HG03066 (cell line): Measurements from ENCODE around the gene ZNF646.

Experiments
- ATAC-seq: cut with Tn5 transposase; IDR thresholded peaks from one replicate; pipeline ENCODE4 v1.9.1; 2021; ENCODE audit warnings: low read depth; ENCODE audit not compliant: unreplicated experiment

ZNF646 gene, protein sequence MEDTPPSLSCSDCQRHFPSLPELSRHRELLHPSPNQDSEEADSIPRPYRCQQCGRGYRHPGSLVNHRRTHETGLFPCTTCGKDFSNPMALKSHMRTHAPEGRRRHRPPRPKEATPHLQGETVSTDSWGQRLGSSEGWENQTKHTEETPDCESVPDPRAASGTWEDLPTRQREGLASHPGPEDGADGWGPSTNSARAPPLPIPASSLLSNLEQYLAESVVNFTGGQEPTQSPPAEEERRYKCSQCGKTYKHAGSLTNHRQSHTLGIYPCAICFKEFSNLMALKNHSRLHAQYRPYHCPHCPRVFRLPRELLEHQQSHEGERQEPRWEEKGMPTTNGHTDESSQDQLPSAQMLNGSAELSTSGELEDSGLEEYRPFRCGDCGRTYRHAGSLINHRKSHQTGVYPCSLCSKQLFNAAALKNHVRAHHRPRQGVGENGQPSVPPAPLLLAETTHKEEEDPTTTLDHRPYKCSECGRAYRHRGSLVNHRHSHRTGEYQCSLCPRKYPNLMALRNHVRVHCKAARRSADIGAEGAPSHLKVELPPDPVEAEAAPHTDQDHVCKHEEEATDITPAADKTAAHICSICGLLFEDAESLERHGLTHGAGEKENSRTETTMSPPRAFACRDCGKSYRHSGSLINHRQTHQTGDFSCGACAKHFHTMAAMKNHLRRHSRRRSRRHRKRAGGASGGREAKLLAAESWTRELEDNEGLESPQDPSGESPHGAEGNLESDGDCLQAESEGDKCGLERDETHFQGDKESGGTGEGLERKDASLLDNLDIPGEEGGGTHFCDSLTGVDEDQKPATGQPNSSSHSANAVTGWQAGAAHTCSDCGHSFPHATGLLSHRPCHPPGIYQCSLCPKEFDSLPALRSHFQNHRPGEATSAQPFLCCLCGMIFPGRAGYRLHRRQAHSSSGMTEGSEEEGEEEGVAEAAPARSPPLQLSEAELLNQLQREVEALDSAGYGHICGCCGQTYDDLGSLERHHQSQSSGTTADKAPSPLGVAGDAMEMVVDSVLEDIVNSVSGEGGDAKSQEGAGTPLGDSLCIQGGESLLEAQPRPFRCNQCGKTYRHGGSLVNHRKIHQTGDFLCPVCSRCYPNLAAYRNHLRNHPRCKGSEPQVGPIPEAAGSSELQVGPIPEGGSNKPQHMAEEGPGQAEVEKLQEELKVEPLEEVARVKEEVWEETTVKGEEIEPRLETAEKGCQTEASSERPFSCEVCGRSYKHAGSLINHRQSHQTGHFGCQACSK (N-terminal part only)

DNA sequence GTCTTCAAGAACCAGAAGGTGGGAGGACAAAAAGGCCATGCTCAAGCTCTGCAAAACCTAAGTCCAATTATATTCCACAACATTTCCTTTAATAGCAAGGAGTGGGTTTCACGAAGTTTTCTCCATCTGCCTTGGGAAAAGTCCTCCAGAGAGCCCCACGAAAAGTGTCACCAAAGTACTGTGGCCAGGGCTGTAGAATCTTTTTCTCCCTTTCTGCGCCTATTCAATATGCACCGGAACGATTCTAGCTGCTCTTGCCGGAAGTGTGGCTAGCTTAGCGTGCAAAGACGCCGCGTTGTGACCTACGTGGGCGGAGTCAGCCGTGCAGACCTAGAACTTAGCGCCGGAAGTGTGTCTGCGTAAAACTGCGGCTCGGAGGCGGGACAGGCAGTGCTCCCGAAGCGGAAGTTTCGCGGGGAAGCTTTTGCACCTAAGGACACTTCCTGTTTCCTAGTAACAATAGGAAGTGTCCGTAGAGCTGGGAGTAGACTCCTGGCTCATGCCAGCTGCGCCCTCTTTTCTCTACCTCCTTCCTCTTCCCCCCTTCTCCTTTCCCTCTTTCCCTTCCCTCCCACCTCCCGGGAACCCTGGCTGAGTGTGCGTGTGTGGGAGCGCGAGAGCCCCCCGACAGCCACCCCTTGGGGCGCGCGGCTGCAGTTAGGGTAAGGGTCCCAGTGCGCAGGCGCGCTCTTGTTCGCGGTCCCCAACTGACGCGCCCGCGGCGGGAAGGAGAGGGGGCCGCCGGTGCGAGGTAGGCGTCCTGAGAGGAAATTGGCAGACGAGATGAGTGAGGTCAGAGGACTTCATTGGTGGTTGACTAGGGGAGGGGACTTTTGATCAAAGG lies at the start of gene ZNF646, which contains the start of gene ZNF668:
Gene ZNF646 (plus strand): TSS at position 453 of the 844 bp plus-strand sequence. CDS start 1,903 bp downstream, outside the sequence.
Gene ZNF668 (minus strand): TSS at position 271 of the 844 bp plus-strand sequence. CDS start 9,781 bp downstream, outside the sequence.
- peak; percentile 62 for ATAC-seq

DNA sequence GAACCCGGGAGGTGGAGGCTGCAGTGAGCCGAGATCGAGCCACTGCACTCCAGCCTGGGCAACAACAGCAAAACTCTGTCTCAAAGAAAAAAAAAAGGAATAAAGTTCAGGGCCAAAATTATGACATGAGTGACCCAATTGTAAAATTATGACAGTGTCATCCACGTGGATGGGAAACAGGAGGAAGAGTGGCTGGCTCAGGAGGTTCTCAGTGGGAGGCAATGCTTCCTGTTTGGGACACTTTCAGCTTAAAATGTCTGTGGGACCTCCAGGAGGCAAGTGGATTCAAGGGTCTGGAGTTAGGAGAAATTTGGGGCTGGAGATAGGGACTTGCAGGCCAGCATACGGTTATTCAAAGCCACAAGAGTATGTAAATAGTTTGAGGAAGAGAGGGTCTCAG lies 48.9 kb upstream of the ZNF646 start:
- ATAC-seq = no peak

DNA sequence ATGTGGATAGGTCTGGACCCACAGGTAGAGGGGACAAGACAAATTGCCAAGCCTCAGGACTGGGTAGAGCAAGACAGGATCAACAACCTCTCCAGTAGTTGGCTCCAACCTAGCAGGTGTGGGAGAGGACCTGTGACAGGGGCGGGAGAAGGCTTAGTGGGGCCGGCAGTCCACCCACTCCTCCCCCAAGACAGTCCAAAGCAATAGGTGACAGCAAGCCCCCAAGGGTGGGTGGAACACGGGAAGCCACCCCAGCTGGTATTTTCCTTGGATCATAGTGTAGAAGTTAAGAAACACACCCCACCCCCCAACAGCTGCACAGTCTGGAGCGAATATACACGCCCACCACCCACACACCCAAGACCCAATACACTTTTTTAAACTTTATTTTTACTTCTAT lies 45.0 kb upstream of the ZNF646 start:
- ATAC-seq = no peak

GRCh38 chr16:31031276-31031675 lies 42.9 kb upstream of the ZNF646 start:
- ATAC-seq = no peak

- ATAC-seq = peak; percentile 80
Observed at GRCh38 chr16:31032736-31033708, 41.2 kb upstream of the ZNF646 start, which contains the start of gene STX4. Gene STX4, plus strand, starts transcription at chr16:31033558. Its CDS starts 248 bp downstream, at chr16:31033806.

DNA sequence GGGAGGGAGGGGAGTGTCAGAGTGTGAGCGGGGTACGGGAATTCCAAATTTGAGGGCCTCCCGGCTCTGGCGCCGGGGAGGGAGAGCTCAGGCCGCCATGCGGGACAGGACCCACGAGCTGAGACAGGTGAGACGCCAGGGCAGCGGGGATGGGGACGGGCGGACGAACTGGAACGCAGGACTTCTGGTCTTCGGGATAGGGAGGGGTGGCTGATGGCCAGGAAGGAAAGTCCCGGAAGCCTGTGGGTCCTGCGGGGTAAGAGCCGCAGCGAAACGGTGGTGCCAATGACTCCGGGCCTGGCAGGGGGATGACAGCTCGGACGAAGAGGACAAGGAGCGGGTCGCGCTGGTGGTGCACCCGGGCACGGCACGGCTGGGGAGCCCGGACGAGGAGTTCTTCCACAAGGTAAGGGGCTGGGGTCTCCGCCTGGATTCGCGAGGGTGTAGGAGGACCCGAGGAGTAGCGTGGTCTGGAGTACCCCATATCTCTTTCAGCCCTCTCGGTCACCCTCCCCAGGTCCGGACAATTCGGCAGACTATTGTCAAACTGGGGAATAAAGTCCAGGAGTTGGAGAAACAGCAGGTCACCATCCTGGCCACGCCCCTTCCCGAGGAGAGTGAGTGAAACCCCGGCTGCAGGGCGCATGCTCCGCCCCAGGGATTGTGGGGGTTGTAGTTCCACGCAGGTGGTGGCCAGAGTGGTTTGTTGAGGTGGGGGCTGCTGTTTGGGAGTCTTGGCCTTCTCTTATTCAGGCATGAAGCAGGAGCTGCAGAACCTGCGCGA lies 40.3 kb upstream of the ZNF646 start:
- peak; percentile 43 for ATAC-seq

GRCh38 chr16:31036691-31037090 lies 37.5 kb upstream of the ZNF646 start:
- ATAC-seq = no peak

- ATAC-seq = no peak
Observed at GRCh38 chr16:31038993-31039392, 35.2 kb upstream of the ZNF646 start.

- no peak for ATAC-seq
Observed at GRCh38 chr16:31042866-31043265, 31.4 kb upstream of the ZNF646 start.

DNA sequence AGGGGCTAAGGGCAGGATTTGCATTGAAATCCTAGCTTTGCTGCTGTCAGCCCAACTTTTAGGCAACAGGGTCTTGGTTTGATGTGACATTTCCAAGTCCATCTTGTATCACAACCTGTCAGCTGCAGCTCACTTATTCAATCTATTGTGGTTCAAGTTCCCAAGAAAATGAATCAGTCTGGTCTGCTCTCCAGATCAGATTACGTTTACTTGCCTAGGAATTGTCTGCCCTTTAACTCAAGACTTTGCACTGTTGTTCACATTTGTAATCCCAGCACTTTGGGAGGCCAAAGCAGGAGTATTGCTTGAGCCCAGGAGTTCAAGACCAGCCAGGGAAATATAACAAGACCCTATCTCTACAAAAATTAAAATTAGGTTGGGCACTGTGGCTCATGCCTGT lies 30.9 kb upstream of the ZNF646 start:
- ATAC-seq = no peak

DNA sequence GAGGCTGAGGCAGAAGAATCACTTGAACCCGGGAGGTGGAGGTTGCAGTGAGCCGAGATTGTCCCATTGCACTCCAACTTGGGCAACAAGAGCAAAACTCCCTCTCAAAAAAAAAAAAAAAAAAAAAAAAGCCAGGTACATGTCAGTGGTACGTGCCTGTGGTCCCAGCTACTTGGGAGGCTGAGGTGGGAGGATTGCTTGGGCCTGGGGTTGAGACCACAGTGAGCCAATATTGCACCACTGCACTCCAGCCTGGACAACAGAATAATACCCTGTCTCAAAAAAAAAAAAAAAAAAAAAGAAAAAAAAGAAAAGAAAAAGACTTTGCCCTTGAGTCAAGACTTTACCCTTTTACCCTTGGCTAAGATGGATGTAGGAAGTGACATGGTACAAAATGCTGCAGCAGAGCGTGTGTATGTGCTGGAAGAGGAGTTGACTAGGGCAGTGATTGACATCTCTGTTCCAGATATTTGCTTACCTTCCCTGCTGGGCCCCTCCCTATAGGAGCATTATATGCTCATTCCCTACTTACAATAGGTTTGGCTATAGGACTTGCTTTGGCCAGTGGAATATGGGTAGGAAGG lies 30.2 kb upstream of the ZNF646 start:
- no peak for ATAC-seq

GRCh38 chr16:31050280-31051030 lies 23.8 kb upstream of the ZNF646 start:
- ATAC-seq = no peak

GRCh38 chr16:31052114-31052513 lies 22.1 kb upstream of the ZNF646 start:
- no peak for ATAC-seq

- ATAC-seq = no peak
Observed at GRCh38 chr16:31055613-31056012, 18.6 kb upstream of the ZNF646 start.

GRCh38 chr16:31061126-31061812 lies 13.0 kb upstream of the ZNF646 start:
- no peak for ATAC-seq

DNA sequence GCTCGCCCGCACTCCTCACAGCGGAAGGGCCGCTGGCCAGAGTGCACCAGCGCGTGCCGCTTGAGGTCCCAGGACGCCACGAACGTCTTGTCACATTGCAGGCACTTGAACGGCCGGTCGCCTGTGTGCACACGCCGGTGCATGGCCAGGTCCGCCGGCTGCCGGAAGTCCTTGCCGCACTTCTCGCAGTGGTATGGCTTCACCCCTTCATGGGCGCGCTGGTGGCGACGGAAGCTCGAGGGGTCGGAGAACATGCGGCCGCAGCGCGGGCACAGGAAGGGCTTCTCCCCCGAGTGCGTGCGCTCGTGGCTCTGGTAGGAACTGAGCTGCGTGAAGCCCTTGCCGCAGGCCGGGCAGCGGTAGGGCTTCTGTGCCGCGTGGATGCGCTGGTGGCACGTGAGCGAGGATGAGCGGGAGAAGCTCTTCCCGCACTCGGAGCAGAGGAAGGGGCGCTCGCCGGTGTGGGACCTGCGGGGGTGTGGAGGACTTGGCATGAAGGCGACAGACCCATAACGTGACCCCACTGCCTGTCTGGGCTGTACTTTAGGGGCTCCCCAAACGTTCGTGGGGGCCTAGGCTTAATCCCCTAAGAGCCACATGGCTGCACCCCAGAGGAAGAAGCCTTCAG lies 12.3 kb upstream of the ZNF646 start:
- no peak for ATAC-seq
